IMR-90 (cell line): ENCODE data around the gene DSCAM. TPM values are rescaled to one million over a fixed set of nuclear protein-coding genes. Genes with fewer than 3 reads are reported as not detected.

ENCODE experiments used
- ATAC-seq: fragments of 200-7000 bp; cut with Tn5 transposase; 2 replicates; pipeline ENCODE4 v1.9.1; 2020; ENCODE audit warnings: low read depth, mild to moderate bottlenecking, moderate library complexity
- BruUV-seq: library from RNA; stranded (reverse); fragments of 400-500 nt; replicated peaks from 2 replicates; lab custom pipeline; 2021; lab: Mats Ljungman, UMichigan
- CTCF ChIA-PET: fragments of 300-600 bp; formaldehyde crosslinking; extraction: SDS; loops from one replicate; lab custom pipeline; 2021; ENCODE audit warnings: antibody characterized with exemption; lab: Yijun Ruan, JAX
- POLR2A ChIA-PET: fragments of 300-600 bp; sonication (Branson Sonifier 250); formaldehyde crosslinking; loops from one replicate; lab custom pipeline; 2022; ENCODE audit warnings: antibody characterized with exemption; ENCODE audit not compliant: unreplicated experiment; lab: Charles Lee
- DNase-seq: peaks from one replicate; pipeline ENCODE4 v3.0.0; 2013
- H2AFZ ChIP-seq: replicated peaks from 2 replicates; pipeline ENCODE3; 2013; ENCODE audit warnings: low read length, mild to moderate bottlenecking; ENCODE audit not compliant: poor library complexity
- H2AK5ac ChIP-seq: 2 replicates; pipeline ENCODE4 v1.6.1; 2013; ENCODE audit warnings: low read depth, low read length, inconsistent platforms
- H2AK9ac ChIP-seq: replicated peaks from 2 replicates; pipeline ENCODE3; 2013; ENCODE audit warnings: mild to moderate bottlenecking, low read depth, low read length, moderate library complexity; ENCODE audit not compliant: poor library complexity
- H2BK120ac ChIP-seq: 2 replicates; pipeline ENCODE4 v1.6.1; 2013; ENCODE audit warnings: low read depth, low read length, inconsistent platforms
- H2BK15ac ChIP-seq: 3 replicates; pipeline ENCODE4 v1.6.1; 2013; ENCODE audit warnings: low read depth, low read length, inconsistent platforms
- H2BK20ac ChIP-seq: 2 replicates; pipeline ENCODE4 v1.6.1; 2013; ENCODE audit warnings: low read depth, mild to moderate bottlenecking, inconsistent platforms, low read length, moderate library complexity
- H2BK5ac ChIP-seq: 2 replicates; pipeline ENCODE4 v1.6.1; 2013; ENCODE audit warnings: mild to moderate bottlenecking, low read depth, low read length, inconsistent platforms; ENCODE audit not compliant: poor library complexity, severe bottlenecking
- H3K14ac ChIP-seq: replicated peaks from 2 replicates; pipeline ENCODE4 v1.6.1; 2013; ENCODE audit warnings: low read depth, low read length, inconsistent platforms
- H3K18ac ChIP-seq: 2 replicates; pipeline ENCODE4 v1.6.1; 2013; ENCODE audit warnings: low read depth, low read length, control low read depth
- H3K23ac ChIP-seq: 2 replicates; pipeline ENCODE4 v1.6.1; 2013; ENCODE audit warnings: low read depth, low read length, inconsistent platforms
- H3K27ac ChIP-seq: 2 replicates; pipeline ENCODE4 v1.5.1; 2013; ENCODE audit warnings: mild to moderate bottlenecking, control low read depth, low read length; ENCODE audit not compliant: insufficient read depth
- H3K27me3 ChIP-seq: 2 replicates; pipeline ENCODE4 v1.6.1; 2013; ENCODE audit warnings: low read length; ENCODE audit not compliant: control insufficient read depth, insufficient read depth
- H3K36me3 ChIP-seq: 2 replicates; pipeline ENCODE4 v1.6.1; 2013; ENCODE audit warnings: low read length, mixed read lengths; ENCODE audit not compliant: control insufficient read depth, insufficient read depth
- H3K4ac ChIP-seq: 2 replicates; pipeline ENCODE4 v1.6.1; 2013; ENCODE audit warnings: low read depth, low read length, inconsistent platforms
- H3K4me1 ChIP-seq: 2 replicates; pipeline ENCODE4 v1.6.1; 2013; ENCODE audit warnings: low read length, mixed read lengths; ENCODE audit not compliant: control insufficient read depth, insufficient read depth
- H3K4me2 ChIP-seq: 2 replicates; pipeline ENCODE4 v1.6.1; 2013; ENCODE audit warnings: low read depth, mild to moderate bottlenecking, control low read depth, low read length, moderate library complexity
- H3K4me3 ChIP-seq: 2 replicates; pipeline ENCODE4 v1.5.1; 2013; ENCODE audit warnings: low read depth, mild to moderate bottlenecking, control low read depth, low read length, moderate library complexity; ENCODE audit not compliant: insufficient read depth
- H3K56ac ChIP-seq: 2 replicates; pipeline ENCODE4 v1.6.1; 2013; ENCODE audit warnings: low read length, inconsistent platforms; ENCODE audit not compliant: insufficient read depth; ENCODE audit errors: extremely low read depth
- H3K79me1 ChIP-seq, 2 experiments: 2 replicates each; pipeline ENCODE4 v1.6.1; 2013; ENCODE audit warnings: low read length in 2 of 2, inconsistent platforms in 1 of 2, low read depth in 1 of 2
- H3K9ac ChIP-seq: 2 replicates; pipeline ENCODE4 v1.6.1; 2013; ENCODE audit warnings: low read depth, low read length, control low read depth
- H3K9me1 ChIP-seq: 2 replicates; pipeline ENCODE4 v1.6.1; 2013; ENCODE audit warnings: low read length, inconsistent platforms; ENCODE audit not compliant: insufficient read depth
- H3K9me3 ChIP-seq: 2 replicates; pipeline ENCODE4 v1.6.1; 2013; ENCODE audit warnings: low read length; ENCODE audit not compliant: control insufficient read depth, insufficient read depth
- H4K20me1 ChIP-seq: 2 replicates; pipeline ENCODE4 v1.6.1; 2013; ENCODE audit warnings: low read length, inconsistent platforms; ENCODE audit not compliant: insufficient read depth
- H4K5ac ChIP-seq: 2 replicates; pipeline ENCODE4 v1.6.1; 2013; ENCODE audit warnings: mild to moderate bottlenecking, low read depth, low read length, control low read depth
- H4K8ac ChIP-seq, 2 experiments: 2 replicates each; pipeline ENCODE4 v1.6.1; 2013; ENCODE audit warnings: low read depth in 2 of 2, low read length in 2 of 2, control low read depth in 1 of 2, inconsistent platforms in 1 of 2
- H4K91ac ChIP-seq: 2 replicates; pipeline ENCODE4 v1.6.1; 2013; ENCODE audit warnings: low read depth, low read length, inconsistent platforms; ENCODE audit not compliant: insufficient read depth
- BHLHE40 ChIP-seq: fragments of 150-350 bp; IDR thresholded peaks from 2 replicates; pipeline ENCODE4 v1.6.1; 2016; ENCODE audit warnings: mild to moderate bottlenecking, low read depth, low read length
- CTCF ChIP-seq: conservative IDR thresholded peaks from 2 replicates; pipeline ENCODE4 v1.5.1; 2012; ENCODE audit warnings: mild to moderate bottlenecking, low read depth, low read length, improper control_type of control experiment
- RFX5 ChIP-seq: IDR thresholded peaks from 2 replicates; pipeline ENCODE4 v1.8.0; 2012; ENCODE audit warnings: low read depth, mild to moderate bottlenecking, low read length, moderate library complexity
- WGBS, 2 experiments: methylation state at CpG; one replicate each; pipeline versions ENCODE4 v1.1.5 to v1.1.7; 2013; ENCODE audit warnings: missing lambda C conversion rate in 2 of 2; ENCODE audit not compliant: insufficient read length in 1 of 2; ENCODE audit errors: extremely low coverage in 2 of 2; 5-methylcytosine and 5-hydroxymethylcytosine counted together
- dilution Hi-C: fragments of 300-500 bp; cut with HindIII; formaldehyde crosslinking; loops from one replicate; pipeline ENCODE4 v1.14.3; 2018; ENCODE audit warnings: low sequenced_read_pairs; ENCODE audit not compliant: unreplicated experiment
- in situ Hi-C: fragments of 300-500 bp; cut with MboI; formaldehyde crosslinking; loops from 3 replicates; pipeline ENCODE4 v1.14.3; 2019; ENCODE audit warnings: low sequenced_read_pairs, inconsistent platforms, mixed read lengths
- intact Hi-C: fragments of 100-400 bp; cut with micrococcal nuclease; formaldehyde crosslinking; loops from 2 replicates; pipeline ENCODE4 v1.10.0; 2022
- polyA plus RNA-seq, 3 experiments: library from polyadenylated mRNA; depleted of rRNA; stranded (reverse); fragments of >200 nt; gene quantifications; 2 replicates each; pipeline ENCODE4 v1.2.3, GENCODE V29; 2012; ENCODE audit warnings: low replicate concordance in 1 of 3
- total RNA-seq: library from RNA; depleted of rRNA; stranded (reverse); fragments of >200 nt; gene quantifications from 2 replicates; pipeline ENCODE4 v1.2.3, GENCODE V29; 2012

DSCAM gene
- total and polyA plus RNA-seq, 2 of the 4 experiments (the other 2 are of a cell fraction): under 0.01 to 0.02 TPM

- CTCF ChIA-PET: interaction anchor here (0.6 kb wide), 1 partner anchor 405 kb away, joined by 6 read pairs; no protein-coding TSS in a partner anchor
- Histone ChIP-seq H3K27ac (no peak overlapping the region), H3K27me3 (no peaks in the 10 kb centered on the region), H4K5ac (no peak overlapping the region), H3K9me1 (no peaks in the 10 kb centered on the region), H4K91ac (no peak overlapping the region), H2BK20ac (no peak overlapping the region), H3K4me3 (no peak overlapping the region), H2BK5ac (no peak overlapping the region), H3K36me3 (no peaks in the 10 kb centered on the region), H3K9me3 (peaks cover 29% of the 10 kb centered on the region), H3K4ac (no peak overlapping the region), H2AK9ac (no peak overlapping the region), H3K23ac (no peak overlapping the region), H3K4me1 (no peaks in the 10 kb centered on the region), H3K18ac (no peak overlapping the region), H3K4me2 (no peak overlapping the region), H2AK5ac (no peak overlapping the region), H2AFZ (no peak overlapping the region), H4K20me1 (no peaks in the 10 kb centered on the region), H3K79me1 (no peaks in the 10 kb centered on the region), H3K14ac (no peak overlapping the region), H3K9ac (no peak overlapping the region), H4K8ac (no peak overlapping the region), H2BK120ac (no peak overlapping the region), H3K56ac (no peak overlapping the region), H2BK15ac (no peak overlapping the region)
- no TSS peak for BruUV-seq
- in situ Hi-C loops: no loop called here
- ATAC-seq (no peak), DNase-seq (no peak)
- TF ChIP-seq CTCF: no peak
- TF ChIP-seq BHLHE40: no peak
- no peak for TF ChIP-seq RFX5
- no CpG with 5 or more reads among the region's 11 CpGs for WGBS, 2 experiments
- POLR2A ChIA-PET: no interaction called here
- dilution Hi-C loops: no loop called here
- intact Hi-C loops: no loop called here
These were observed 677.0 kb downstream of the DSCAM start for GRCh38 chr21:40169971-40170370.
